OCI-LY7 (cell line): ENCODE results near the gene SCN8A. TPM values are rescaled to one million over a fixed set of nuclear protein-coding genes. Genes with fewer than 3 reads are reported as not detected.

ENCODE experiments used
- BruUV-seq: library from RNA; stranded (reverse); fragments of 400-500 nt; replicated peaks from 2 replicates; lab custom pipeline; 2021; lab: Mats Ljungman, UMichigan
- CTCF ChIA-PET: fragments of 300-600 bp; sonication (Branson Sonifier 250); formaldehyde crosslinking; loops from one replicate; lab custom pipeline; 2022; ENCODE audit warnings: antibody characterized with exemption; ENCODE audit not compliant: unreplicated experiment; lab: Charles Lee
- POLR2A ChIA-PET: fragments of 300-600 bp; sonication (Branson Sonifier 250); formaldehyde crosslinking; loops from one replicate; lab custom pipeline; 2022; ENCODE audit warnings: antibody characterized with exemption; lab: Charles Lee
- DNase-seq: peaks from one replicate; pipeline ENCODE4 v3.0.0-alpha.2; 2015; ENCODE audit warnings: low spot score
- H2AFZ ChIP-seq: fragments of 200-600 bp; sonication (generic), shearing (Covaris generic); 2 replicates; pipeline ENCODE4 v1.6.1; 2014; ENCODE audit warnings: mild to moderate bottlenecking, antibody characterized with exemption, low read length, moderate library complexity
- H3K27ac ChIP-seq: fragments of 200-600 bp; sonication (generic); 2 replicates; pipeline ENCODE4 v1.5.1; 2014; ENCODE audit warnings: mixed run types, low read depth, mild to moderate bottlenecking, moderate library complexity, low read length, inconsistent platforms; ENCODE audit not compliant: poor library complexity, severe bottlenecking
- H3K36me3 ChIP-seq: fragments of 200-600 bp; sonication (generic); 2 replicates; pipeline ENCODE4 v1.6.1; 2014; ENCODE audit warnings: mild to moderate bottlenecking, antibody characterized with exemption, low read length, moderate library complexity, mixed read lengths; ENCODE audit not compliant: insufficient read depth
- H3K4me1 ChIP-seq: fragments of 200-600 bp; sonication (generic); 2 replicates; pipeline ENCODE4 v1.5.1; 2014; ENCODE audit warnings: mild to moderate bottlenecking, low read length; ENCODE audit not compliant: insufficient read depth, poor library complexity, severe bottlenecking
- H3K4me2 ChIP-seq: fragments of 200-600 bp; sonication (generic); 2 replicates; pipeline ENCODE4 v1.6.1; 2014; ENCODE audit warnings: mild to moderate bottlenecking, low read length
- H3K4me3 ChIP-seq: fragments of 200-600 bp; sonication (generic); 2 replicates; pipeline ENCODE4 v1.5.1; 2014; ENCODE audit warnings: mild to moderate bottlenecking, low read depth, low read length; ENCODE audit not compliant: poor library complexity, severe bottlenecking
- H3K79me2 ChIP-seq: fragments of 200-600 bp; sonication (generic); 2 replicates; pipeline ENCODE4 v1.6.1; 2016; ENCODE audit warnings: low read depth, mild to moderate bottlenecking, low read length, moderate library complexity, mixed read lengths; ENCODE audit not compliant: insufficient read depth
- H3K9me2 ChIP-seq: fragments of 200-600 bp; sonication (generic); 2 replicates; pipeline ENCODE4 v1.6.1; 2016; ENCODE audit warnings: mild to moderate bottlenecking, low read length, mixed read lengths; ENCODE audit not compliant: insufficient read depth
- H3K9me3 ChIP-seq: fragments of 200-600 bp; sonication (generic); 2 replicates; pipeline ENCODE4 v1.6.1; 2014; ENCODE audit warnings: mild to moderate bottlenecking, mixed run types, low read length, mixed read lengths
- H4K20me1 ChIP-seq: fragments of 200-600 bp; sonication (generic); 2 replicates; pipeline ENCODE4 v1.6.1; 2014; ENCODE audit warnings: mild to moderate bottlenecking, antibody characterized with exemption, low read length, moderate library complexity, mixed read lengths; ENCODE audit not compliant: insufficient read depth
- EZH2phosphoT487 ChIP-seq: fragments of 200-600 bp; sonication (generic); IDR thresholded peaks from 2 replicates; pipeline ENCODE4 v1.6.1; 2018; ENCODE audit warnings: low read depth, borderline replicate concordance, mild to moderate bottlenecking, mixed run types, antibody characterized with exemption, low read length, moderate library complexity, mixed read lengths
- intact Hi-C: fragments of 100-400 bp; cut with micrococcal nuclease; formaldehyde crosslinking; loops from one replicate; pipeline ENCODE4 v1.10.0; 2022; ENCODE audit not compliant: unreplicated experiment
- total RNA-seq, 2 experiments: library from RNA; depleted of rRNA in 1 of 2; stranded (reverse); fragments of >200 nt in 1 of 2; shearing (Covaris generic) in 1 of 2; gene quantifications; 2 replicates each; pipeline ENCODE4 v1.2.3, GENCODE V29; 2014 to 2022
- TF ChIP-seq, protein P1 (sequence below): fragments of 200-600 bp; sonication (generic); conservative IDR thresholded peaks from 2 replicates; pipeline ENCODE4 v1.5.1; 2014; ENCODE audit warnings: mild to moderate bottlenecking, antibody characterized with exemption, low read length, moderate library complexity, mixed read lengths

The SCN8A gene
- total RNA-seq, 2 experiments from 2014 or later, result 0.88 to 2.6 TPM

DNA sequence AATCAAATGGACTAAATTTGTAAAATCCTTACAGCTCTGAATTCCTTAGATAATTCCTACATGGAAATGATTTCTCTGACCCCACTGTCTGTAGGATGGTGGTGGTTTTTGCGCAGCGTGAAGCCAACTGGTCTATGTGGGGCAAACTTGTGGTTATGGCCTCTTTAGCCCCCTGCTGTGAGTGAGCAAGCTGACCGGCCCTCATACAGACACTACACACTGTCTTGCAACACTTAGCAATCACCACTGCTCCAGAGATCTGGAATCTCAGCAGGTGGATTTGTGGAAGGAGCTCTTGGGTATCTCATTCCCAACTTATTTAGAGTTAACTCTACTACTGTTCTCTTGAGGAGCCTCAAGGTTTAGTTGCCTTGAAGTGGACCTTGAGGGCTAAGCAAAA lies 70.2 kb downstream of the SCN8A start:
- POLR2A ChIA-PET, result no interaction called here
- Histone ChIP-seq H3K9me3 (no peaks in the 10 kb centered on the region), H3K27ac (no peak overlapping the region), H3K79me2 (no peaks in the 10 kb centered on the region), H4K20me1 (no peaks in the 10 kb centered on the region), H3K4me2 (no peak overlapping the region), H3K4me3 (no peak overlapping the region), H3K9me2 (no peaks in the 10 kb centered on the region), H2AFZ (no peak overlapping the region), H3K4me1 (no peaks in the 10 kb centered on the region), H3K36me3 (no peaks in the 10 kb centered on the region)
- TF ChIP-seq, protein P1, sequence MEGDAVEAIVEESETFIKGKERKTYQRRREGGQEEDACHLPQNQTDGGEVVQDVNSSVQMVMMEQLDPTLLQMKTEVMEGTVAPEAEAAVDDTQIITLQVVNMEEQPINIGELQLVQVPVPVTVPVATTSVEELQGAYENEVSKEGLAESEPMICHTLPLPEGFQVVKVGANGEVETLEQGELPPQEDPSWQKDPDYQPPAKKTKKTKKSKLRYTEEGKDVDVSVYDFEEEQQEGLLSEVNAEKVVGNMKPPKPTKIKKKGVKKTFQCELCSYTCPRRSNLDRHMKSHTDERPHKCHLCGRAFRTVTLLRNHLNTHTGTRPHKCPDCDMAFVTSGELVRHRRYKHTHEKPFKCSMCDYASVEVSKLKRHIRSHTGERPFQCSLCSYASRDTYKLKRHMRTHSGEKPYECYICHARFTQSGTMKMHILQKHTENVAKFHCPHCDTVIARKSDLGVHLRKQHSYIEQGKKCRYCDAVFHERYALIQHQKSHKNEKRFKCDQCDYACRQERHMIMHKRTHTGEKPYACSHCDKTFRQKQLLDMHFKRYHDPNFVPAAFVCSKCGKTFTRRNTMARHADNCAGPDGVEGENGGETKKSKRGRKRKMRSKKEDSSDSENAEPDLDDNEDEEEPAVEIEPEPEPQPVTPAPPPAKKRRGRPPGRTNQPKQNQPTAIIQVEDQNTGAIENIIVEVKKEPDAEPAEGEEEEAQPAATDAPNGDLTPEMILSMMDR, result no peak
- no peak for TF ChIP-seq EZH2phosphoT487
- BruUV-seq, result no TSS peak
- DNase-seq, result no peak
- CTCF ChIA-PET, result no interaction called here
- intact Hi-C loops, result no loop called here

DNA sequence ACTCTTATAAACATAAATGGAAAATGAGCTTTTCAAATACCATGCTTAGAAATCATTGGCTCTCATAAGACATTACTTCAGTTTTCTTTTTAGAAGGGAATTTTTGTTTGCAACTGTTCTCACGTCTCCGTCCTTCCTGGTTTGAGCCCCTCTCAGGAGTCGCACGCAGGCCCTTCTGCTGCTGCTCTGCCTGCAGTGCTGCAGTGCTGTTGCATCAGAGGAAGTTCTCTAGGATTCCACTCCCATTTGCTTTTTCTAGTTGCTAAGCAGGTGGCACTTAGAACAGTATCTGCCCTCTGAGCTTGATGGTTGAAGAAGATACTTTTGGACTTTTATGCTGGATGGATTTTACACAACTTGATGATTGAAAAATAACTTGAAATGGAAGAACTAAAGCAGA lies 70.8 kb downstream of the SCN8A start:
- Histone ChIP-seq H2AFZ (no peak overlapping the region), H3K4me2 (no peak overlapping the region), H4K20me1 (no peaks in the 10 kb centered on the region), H3K4me1 (no peaks in the 10 kb centered on the region), H3K79me2 (no peaks in the 10 kb centered on the region), H3K9me3 (no peaks in the 10 kb centered on the region), H3K27ac (no peak overlapping the region), H3K36me3 (no peaks in the 10 kb centered on the region), H3K9me2 (no peaks in the 10 kb centered on the region), H3K4me3 (no peak overlapping the region)
- no peak for DNase-seq
- ChIA-PET POLR2A (interaction anchor here (0.9 kb wide), 1 partner anchor 14 kb away, joined by 3 read pairs; no protein-coding TSS in a partner anchor), CTCF (no interaction called here)
- intact Hi-C loops, result no loop called here
- TF ChIP-seq, protein P1, result no peak
- TF ChIP-seq EZH2phosphoT487, result no peak
- BruUV-seq, result no TSS peak

DNA sequence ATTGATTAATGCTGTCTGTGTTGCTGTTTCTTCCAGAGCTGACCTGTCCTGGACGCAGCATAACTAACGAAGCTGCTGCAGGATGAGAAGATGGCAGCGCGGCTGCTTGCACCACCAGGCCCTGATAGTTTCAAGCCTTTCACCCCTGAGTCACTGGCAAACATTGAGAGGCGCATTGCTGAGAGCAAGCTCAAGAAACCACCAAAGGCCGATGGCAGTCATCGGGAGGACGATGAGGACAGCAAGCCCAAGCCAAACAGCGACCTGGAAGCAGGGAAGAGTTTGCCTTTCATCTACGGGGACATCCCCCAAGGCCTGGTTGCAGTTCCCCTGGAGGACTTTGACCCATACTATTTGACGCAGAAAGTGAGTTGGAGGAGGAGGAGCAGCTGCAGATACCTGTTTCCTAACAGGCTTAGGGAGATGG lies 71.7 kb downstream of the SCN8A start:
- Histone ChIP-seq H3K79me2 (no peaks in the 10 kb centered on the region), H3K36me3 (no peaks in the 10 kb centered on the region), H4K20me1 (no peaks in the 10 kb centered on the region), H3K9me2 (no peaks in the 10 kb centered on the region), H2AFZ (no peak overlapping the region), H3K4me3 (no peak overlapping the region), H3K4me2 (no peak overlapping the region), H3K9me3 (no peaks in the 10 kb centered on the region), H3K4me1 (no peaks in the 10 kb centered on the region), H3K27ac (no peak overlapping the region)
- DNase-seq, result no peak
- ChIA-PET POLR2A (interaction anchor here (0.9 kb wide), 1 partner anchor 15 kb away, joined by 3 read pairs; no protein-coding TSS in a partner anchor), CTCF (no interaction called here)
- TF ChIP-seq, protein P1, result no peak
- no peak for TF ChIP-seq EZH2phosphoT487
- no TSS peak for BruUV-seq
- intact Hi-C loops, result no loop called here
